HG02840 (cell line): ENCODE data around the gene RYR3.
"Not testable (repeated sequence)": the region's sequence is repeated elsewhere in the genome, so short reads cannot be mapped to it uniquely, and the experiment has no call there.

Experiments
- ATAC-seq: cut with Tn5 transposase; IDR thresholded peaks from one replicate; pipeline ENCODE4 v1.9.1; 2021; ENCODE audit warnings: mild to moderate bottlenecking, moderate library complexity, moderate number of reproducible peaks; ENCODE audit not compliant: unreplicated experiment, low FRiP score

The RYR3 gene

GRCh38 chr15:33801954-33802353, 491.2 kb downstream of the RYR3 start:
- no peak for ATAC-seq

DNA sequence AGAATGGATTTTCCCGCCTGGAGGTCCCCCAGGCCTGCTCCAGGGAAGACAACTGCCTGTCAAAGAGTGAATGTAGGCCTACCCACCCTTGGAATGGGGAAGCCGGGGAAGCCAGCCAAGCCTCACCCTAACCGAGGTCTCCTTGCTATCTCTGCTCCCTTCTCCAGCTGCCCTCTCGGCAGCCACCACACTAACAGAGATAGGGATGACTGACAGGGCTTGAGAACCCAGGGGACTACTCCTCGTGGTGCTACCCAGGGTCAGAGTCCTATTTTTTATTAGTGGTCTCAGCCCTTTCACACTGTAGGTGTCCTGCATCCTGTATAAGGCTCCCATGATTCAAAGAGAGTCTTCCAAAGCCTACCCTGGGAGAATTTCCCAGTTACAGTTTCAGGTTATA, 496.9 kb downstream of the RYR3 start:
- no peak for ATAC-seq

- no peak for ATAC-seq
Measured at GRCh38 chr15:33808720-33809457, 498.1 kb downstream of the RYR3 start.

- no peak for ATAC-seq
Measured at GRCh38 chr15:33810073-33810595, 499.4 kb downstream of the RYR3 start.

GRCh38 chr15:33810806-33811205, 500.0 kb downstream of the RYR3 start:
- ATAC-seq, result no peak

DNA sequence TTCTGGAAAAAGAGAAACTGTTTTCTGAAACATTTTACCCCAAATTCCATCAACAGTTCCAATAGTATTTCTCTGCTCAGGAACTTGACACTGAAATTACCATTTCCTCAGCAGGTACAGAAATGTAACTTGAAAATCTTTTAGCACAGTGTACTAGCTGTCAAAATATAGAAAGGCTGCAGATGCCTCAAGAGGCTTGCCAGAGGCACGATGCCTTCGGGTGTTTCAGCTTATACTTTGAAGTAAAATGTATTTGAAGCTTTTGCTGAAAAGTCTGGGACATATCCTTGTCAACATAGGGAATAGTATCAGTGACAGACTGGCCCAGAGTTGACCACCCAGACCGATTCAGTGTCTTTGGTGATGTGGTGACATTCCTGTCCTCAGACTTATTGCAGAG, 503.1 kb downstream of the RYR3 start:
- ATAC-seq, result no peak

DNA sequence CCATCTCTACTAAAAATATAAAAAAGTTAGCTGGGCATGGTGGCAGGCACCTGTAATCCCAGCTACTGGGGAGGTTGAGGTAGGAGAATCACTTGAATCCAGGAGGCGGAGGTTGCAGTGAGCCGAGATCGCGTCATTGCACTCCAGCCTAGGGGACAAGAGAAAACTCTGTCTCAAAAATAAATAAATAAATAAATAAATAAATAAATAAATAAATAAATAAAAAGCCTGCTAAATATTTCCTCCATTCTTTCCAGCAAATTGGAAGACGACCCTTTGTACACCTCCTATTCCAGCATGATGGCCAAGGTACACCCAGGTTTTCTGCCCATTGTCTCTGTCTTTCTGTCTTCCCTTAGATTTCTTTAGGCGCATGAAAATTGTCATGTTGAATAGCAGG, 508.7 kb downstream of the RYR3 start:
- ATAC-seq, result not testable (repeated sequence)

DNA sequence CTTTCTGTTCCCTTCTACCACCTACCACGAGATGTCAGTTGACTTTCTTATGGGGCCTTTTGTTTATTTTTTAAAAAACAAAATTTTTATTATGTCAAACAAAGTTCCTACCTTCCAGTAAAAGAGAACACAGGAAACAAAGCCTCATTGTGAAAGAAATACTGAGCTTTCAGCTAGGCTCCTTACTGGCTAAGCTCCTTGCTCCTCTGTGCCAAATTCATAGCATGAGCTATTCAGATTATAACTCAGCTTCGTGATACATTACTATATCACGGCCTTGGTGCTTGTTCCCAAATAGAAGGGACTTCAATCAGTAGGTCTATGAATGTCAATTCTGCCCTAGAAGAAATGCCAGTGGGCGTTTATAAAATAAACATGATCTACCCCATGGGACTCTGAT, 511.7 kb downstream of the RYR3 start:
- ATAC-seq, result no peak

DNA sequence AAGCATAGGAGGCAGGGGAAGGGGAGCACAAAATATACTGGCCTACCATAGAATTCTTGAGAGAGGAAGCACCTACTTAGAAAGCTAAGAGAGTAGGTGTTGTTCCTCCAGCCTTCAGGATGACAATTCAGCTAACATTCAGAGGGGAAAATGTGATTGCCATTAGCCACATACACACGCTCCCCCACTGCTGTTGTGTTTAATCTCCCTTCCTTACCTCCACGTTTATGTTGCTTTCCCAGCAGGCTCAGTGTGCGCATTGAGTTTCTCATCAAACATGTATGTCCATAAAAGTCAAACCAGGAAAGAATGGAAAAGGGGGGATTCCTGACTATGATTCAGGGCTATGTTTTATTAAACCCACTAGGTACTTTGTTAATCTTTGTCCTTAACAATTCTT, 512.4 kb downstream of the RYR3 start:
- ATAC-seq, result no peak

DNA sequence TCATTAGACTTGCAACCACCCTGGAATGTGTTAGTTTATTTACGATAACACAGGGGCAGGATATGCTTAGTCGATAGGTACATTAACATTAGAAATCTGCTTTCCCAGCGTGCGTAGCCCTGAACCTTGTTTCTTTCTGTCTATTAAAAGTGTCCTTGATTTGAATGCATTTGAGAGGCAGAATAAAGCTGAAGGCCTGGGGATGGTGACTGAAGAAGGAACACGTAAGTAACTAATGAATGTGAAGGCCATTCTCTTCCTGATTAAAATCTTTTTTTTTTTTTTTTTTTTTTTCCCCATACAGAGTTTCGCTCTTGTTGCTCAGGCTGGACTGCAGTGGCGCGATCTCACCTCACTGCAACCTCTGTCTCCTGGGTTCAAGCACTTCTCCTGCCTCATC, 514.7 kb downstream of the RYR3 start:
- ATAC-seq, result no peak

- no peak for ATAC-seq
Measured at GRCh38 chr15:33826201-33826600, 515.4 kb downstream of the RYR3 start.

DNA sequence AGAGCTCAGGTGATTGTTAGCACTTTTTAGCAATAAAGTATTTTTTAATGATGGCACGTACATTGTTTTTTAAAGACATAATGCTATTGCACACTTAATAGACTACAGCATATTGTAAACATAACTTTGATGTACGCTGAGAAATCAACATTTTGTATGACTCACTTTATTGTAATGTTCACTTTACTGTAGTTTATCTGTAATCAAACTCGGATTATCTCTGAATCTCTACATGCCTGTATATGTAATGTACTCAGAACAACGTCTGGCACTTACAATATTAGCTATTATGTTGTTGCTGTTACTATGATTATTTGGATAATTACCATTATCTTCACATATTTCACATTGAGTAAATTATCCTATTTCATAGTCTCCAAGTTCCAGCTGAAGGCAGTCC, 519.6 kb downstream of the RYR3 start:
- ATAC-seq, result no peak

DNA sequence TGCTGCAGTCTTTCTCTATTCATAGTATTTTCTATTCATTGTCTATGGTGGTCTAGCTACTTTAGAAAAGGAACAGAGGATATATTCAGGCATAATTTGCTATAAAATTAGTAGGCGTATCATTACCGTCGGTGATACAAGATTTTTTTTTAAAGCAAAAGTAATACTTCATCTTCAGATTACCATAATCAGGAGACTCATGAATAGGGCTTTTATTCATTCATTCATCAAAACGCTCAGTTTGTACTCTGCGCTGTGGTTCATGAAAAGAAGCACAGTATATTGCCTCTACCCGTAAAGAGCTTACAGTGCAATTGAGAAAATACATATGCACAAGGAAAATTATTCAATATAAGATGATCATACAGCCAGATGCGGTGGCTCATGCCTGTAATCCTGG, 520.9 kb downstream of the RYR3 start:
- no peak for ATAC-seq

DNA sequence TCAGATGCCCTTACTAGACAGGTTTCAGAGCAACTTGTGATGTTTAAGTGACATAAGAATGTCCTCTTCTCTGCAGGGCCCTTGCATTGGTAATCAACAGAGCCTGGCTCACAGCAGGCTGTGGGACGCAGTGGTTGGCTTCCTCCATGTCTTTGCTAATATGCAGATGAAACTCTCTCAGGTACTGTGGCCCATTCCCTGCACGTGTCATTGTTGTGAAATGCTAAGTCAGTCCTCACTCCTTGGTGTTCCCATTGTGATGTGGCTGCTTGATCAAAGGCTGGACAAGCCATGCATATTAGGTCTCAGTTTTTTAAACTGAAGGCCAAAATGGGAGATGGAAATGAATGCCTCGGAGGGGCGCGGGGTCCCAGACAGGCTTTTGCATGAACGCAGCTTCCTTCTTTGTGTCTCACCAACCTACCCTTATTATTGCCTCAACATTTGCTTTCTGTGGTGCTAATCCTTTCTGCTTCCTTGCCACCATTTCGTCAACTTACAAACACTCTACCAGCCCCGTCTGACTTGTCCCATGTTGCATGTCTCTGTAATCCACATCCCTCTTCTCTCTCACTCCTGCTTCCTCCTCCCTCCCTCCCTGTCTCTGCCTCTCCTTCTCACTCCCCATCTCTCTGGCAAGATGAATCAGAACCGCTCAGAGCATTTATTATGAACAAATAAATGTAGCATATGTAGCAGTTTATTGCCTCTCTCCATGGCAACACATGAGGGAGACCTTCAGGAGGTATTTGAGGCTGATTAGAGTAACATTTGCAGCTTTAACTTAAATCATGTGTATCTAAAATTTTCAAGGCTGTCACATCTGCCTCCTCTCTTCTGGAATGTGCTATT, 524.4 kb downstream of the RYR3 start:
- no peak for ATAC-seq

DNA sequence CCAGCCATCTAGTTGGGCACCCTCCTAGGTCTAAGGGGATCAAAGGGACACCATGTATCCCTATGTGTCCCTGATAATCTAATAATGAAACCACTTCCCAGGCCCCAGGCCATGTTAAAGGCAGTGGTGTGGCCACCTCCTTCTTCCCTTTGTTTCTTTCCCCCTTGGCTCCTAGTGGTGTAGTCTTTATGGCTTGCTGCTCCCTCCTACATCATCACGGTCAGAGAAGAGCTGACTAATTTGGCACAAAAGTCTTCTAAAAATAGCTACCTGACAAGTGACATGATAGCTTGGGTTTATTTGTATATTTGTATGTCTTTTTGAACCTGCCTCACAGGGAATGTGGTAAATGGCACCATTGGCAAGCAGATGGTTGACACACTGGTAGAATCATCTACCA, 526.5 kb downstream of the RYR3 start:
- no peak for ATAC-seq

DNA sequence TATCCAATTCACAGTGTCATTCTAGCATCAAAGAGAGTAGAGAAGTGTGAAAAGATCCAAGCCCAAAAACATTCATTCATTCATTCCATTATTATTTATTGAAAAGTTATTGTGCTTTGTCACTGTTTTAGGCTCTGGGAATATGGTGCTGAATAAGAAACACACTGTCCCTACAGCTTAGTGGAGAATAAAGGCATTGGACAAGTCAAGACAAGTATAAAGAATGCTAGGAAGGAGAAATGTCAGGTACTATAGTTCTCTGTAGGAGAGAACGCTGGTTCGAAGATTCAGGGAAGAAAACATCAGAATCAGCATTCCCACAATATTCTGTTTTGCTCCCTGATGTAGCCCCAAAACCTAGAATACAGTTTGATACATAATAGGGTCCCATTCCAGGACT, 528.8 kb downstream of the RYR3 start:
- no peak for ATAC-seq

GRCh38 chr15:33840615-33841014, 529.8 kb downstream of the RYR3 start:
- ATAC-seq, result no peak

GRCh38 chr15:33844186-33844585, 533.4 kb downstream of the RYR3 start:
- ATAC-seq, result no peak

GRCh38 chr15:33844597-33844996, 533.8 kb downstream of the RYR3 start:
- ATAC-seq, result no peak

DNA sequence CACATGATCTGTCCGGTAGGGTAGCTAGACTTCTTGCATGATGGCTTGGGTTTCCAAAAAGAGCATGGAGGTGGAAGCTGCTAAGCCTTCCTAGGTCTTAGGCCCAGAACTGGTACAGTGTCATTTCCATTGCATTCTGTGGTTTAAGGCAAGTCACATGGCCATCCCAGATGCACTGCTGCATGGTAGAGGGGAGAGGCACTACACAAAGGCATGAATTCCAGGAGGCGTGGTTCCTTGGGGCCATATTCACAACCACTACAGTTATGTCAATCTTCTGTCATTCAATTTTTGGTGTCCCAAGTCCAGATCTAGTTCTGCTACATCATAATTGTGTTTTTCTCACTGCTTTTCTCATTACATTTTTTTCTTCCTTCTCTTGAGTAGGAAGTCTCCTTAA, 535.4 kb downstream of the RYR3 start:
- ATAC-seq, result no peak

DNA sequence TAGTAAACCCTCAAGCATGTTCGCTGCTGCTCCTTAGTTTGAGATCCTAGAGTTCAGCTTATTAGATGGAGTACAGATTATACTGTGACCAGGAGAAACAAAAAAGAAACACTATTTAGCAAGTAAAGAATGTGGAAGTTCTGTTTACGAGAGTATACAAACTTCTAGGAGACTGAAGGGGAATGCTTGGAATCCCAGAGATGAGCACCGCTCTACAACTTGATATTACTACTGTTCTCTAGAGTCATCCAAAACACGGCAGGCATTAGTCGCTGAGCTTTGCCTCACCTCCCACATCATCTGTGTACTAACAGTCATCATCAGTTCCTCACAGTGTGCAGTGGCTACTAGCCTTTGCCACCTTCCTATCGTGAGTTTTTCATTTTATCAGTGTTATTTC, 536.1 kb downstream of the RYR3 start:
- no peak for ATAC-seq

DNA sequence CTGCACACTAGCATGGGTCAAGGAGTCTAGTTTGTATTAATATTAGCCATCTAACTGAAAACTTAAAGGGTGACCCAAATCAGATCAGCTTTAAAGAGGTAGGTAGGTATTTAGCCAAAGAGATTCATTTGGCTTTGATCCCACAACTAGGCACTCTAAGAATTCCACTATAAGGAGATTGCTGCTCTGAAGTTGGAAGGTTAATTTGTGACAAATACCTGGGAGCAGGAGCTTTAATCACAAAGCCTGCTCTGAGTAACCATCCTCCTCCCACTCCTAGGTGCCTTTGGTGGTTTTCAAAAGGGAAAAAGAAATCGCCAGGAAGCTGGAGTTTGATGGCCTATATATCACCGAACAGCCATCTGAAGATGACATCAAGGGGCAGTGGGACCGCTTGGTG, 537.2 kb downstream of the RYR3 start:
- ATAC-seq, result no peak
